GM12891 (cell line): ENCODE measurements around the gene TRPC4AP.

ENCODE experiments used
- POLR2A ChIP-seq: IDR thresholded peaks from 2 replicates; pipeline ENCODE4 v1.6.1; 2011; ENCODE audit warnings: low read depth, low read length, control low read depth
- POLR2AphosphoS5 ChIP-seq: IDR thresholded peaks from 2 replicates; pipeline ENCODE4 v1.6.1; 2011; ENCODE audit warnings: low read depth, low read length, control low read depth

GRCh38 chr20:34953960-34954359, 138.6 kb downstream of the TRPC4AP start:
- TF ChIP-seq POLR2A (no peak), POLR2AphosphoS5 (no peak)
